GM19463 (cell line): Measurements from ENCODE around the gene CCDC170.

Source experiments
- ATAC-seq: cut with Tn5 transposase; IDR thresholded peaks from one replicate; pipeline ENCODE4 v1.9.1; 2021; ENCODE audit warnings: mild to moderate bottlenecking, moderate library complexity; ENCODE audit not compliant: unreplicated experiment

Gene CCDC170

GRCh38 chr6:151616091-151616513 is 122.3 kb downstream of the CCDC170 start:
- ATAC-seq, result no peak

GRCh38 chr6:151616600-151616999 is 122.8 kb downstream of the CCDC170 start:
- ATAC-seq, result no peak

- no peak for ATAC-seq
These were observed 123.7 kb downstream of the CCDC170 start for GRCh38 chr6:151617539-151617938.

GRCh38 chr6:151618717-151619116 is 124.9 kb downstream of the CCDC170 start:
- ATAC-seq, result no peak

- ATAC-seq, result no peak
These were observed 126.4 kb downstream of the CCDC170 start for GRCh38 chr6:151620179-151620578.

- ATAC-seq, result no peak
These were observed 130.3 kb downstream of the CCDC170 start for GRCh38 chr6:151624071-151624470.

GRCh38 chr6:151624481-151624880 is 130.7 kb downstream of the CCDC170 start:
- no peak for ATAC-seq

- ATAC-seq, result no peak
These were observed 131.2 kb downstream of the CCDC170 start for GRCh38 chr6:151624900-151625536.

GRCh38 chr6:151627689-151628444 is 134.1 kb downstream of the CCDC170 start:
- peak; percentile 63 for ATAC-seq

- no peak for ATAC-seq
These were observed 136.0 kb downstream of the CCDC170 start for GRCh38 chr6:151629791-151630190.

GRCh38 chr6:151630387-151630786 is 136.6 kb downstream of the CCDC170 start:
- ATAC-seq, result no peak

GRCh38 chr6:151630991-151631655 is 137.3 kb downstream of the CCDC170 start:
- ATAC-seq, result no peak

DNA sequence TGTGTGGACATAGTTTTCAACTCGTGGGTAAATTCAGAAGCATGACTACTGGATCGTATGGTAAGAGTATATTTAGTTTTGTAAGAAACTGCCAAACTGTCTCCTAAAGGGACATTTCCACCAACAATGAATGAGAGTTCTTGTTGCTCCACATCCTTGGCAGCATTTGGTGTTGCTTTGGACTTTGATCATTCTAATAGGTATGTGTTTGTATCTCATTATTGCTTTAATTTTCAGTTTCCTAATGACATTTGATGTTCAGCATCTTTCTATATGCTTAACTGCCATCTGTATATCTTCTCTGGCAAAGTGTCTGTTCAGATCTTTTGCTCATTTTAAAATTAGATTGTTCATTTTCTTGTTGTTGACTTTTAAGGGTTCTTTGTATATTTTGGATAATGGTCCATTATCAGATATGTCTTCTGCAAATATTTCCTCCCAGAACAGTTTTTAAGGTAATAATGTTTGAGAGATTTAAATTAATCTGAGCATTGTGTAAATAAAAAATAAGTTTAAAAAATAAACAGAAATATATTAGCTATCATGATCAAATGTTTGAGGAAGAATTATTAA is 138.7 kb downstream of the CCDC170 start:
- ATAC-seq, result no peak

DNA sequence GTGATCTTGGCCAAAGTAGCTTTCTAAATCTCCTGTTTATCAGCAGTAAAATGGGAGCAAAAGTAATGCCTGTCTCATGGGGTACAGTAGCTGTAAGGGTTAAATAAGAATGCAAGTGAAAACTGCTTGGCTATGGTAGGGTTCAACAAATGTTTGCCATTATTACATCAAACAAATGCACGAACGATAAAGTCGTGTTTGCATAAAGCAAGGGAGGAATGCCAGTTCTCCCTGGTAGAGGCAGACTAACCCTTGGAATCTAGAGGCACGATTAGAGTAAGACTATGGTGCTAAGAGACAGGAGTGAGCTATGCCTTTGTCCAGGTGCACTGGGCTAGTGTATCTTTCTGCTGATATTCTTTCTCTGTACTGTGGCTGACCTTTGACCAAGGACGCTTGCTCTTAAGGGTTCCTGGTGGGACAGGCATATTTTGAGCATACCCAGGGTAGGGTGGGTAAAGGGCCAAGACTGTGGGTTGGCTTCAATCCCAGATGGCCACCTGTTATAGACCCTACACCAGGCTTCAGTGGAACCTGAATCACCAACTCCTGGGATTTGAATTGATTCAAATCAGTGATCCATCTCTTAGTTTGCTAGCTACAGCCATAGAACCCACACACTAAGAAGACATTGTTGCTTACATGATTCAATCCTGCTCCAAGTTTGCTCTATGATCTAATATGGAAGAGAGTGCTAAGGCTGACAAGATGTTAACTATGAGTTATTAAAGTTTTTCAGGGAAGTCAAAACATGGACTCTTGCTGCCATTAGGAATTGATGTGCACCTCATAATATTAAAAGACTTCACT is 139.9 kb downstream of the CCDC170 start:
- ATAC-seq, result no peak

- no peak for ATAC-seq
These were observed 140.5 kb downstream of the CCDC170 start for GRCh38 chr6:151634336-151634720.

DNA sequence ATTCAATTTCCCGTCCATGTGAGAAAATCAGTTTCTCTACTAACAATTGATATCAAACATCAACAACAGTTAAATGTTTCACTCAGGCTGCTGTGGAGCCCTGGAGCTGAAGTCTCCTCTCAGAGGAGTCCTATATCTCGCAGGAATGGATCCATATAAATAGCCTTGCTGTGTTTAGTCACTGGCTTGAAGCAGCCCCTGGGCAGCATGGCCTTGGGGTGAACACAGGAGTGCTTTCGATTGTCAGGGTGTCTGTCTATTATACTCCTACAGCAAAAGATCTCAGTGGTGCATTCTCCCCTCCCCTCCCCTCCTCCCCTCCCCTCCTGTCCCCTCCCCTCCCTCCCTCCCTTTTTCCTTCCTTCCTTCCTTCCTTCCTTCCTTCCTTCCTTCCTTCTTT is 141.9 kb downstream of the CCDC170 start:
- no peak for ATAC-seq

GRCh38 chr6:151637814-151638213 is 144.0 kb downstream of the CCDC170 start:
- ATAC-seq, result no peak

GRCh38 chr6:151639750-151640149 is 145.9 kb downstream of the CCDC170 start:
- ATAC-seq, result no peak

DNA sequence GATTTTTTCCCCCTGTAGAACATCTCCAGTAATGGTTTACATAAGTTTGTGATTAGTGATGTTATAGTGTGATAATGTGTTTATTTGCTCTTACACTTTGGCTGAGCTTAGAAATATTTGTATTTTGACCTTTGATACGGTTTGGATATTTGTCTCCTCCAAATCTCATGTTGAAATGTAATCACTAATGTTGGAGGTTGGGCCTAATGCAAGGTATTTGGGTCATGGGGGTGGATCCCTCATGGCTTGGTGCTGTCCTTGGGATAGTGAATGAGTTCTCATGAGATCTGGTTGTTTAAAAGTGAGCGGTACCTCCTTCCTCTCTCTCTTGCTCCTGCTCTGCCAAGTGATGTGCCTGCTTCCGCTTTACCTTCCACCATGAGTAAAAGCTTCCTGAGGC is 147.2 kb downstream of the CCDC170 start:
- ATAC-seq, result no peak

DNA sequence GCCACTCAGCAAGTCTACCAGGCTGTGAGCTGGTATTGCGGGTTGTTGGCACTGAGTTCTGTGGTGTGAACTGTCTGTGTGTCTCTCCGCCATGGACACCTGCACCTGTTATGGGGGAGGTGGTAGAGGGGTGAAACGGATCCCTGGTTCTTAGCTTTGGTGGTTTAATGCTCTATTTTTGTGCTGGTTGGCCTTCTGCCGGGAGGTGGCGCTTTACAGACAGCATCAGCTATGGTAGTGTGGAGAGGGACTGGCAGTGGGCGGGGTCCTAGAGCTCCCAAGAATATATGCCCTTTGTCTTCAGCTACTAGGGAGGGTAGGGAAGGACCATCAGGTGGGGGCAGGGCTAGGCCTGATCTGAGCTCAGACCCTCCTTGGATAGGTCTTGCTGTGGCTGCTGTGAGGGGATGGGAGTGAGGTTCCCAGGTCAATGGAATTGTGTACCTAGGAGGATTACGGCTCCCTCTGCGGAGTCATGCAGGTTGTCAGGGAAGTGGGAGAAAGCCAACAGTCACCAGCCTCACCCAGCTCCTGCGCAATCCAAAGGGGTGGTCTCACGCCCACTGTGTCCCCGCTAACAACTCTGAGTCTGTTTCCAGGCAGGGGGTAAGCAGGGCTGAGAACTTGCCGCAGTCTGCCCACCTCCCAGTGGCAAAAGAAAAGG is 154.3 kb downstream of the CCDC170 start:
- no peak for ATAC-seq
